GM12878 (cell line): ENCODE data around the gene NAALADL1. TPM values are rescaled to one million over a fixed set of nuclear protein-coding genes. Genes with fewer than 3 reads are reported as not detected.

Experiments
- ATF3 ChIP-seq: IDR thresholded peaks from 2 replicates; pipeline ENCODE4 v1.6.1; 2011; ENCODE audit warnings: low read depth, mild to moderate bottlenecking, low read length, moderate library complexity, borderline replicate concordance; ENCODE audit errors: extremely low read depth
- CREB1 ChIP-seq: IDR thresholded peaks from 2 replicates; pipeline ENCODE4 v1.6.1; 2012; ENCODE audit warnings: low read depth, mild to moderate bottlenecking, inconsistent platforms
- FOXK2 ChIP-seq: fragments of 450-650 bp; IDR thresholded peaks from 2 replicates; pipeline ENCODE4 v1.6.1; 2017; ENCODE audit warnings: mild to moderate bottlenecking, moderate library complexity
- JUND ChIP-seq: IDR thresholded peaks from 2 replicates; pipeline ENCODE4 v1.6.1; 2012; ENCODE audit warnings: low read depth, mild to moderate bottlenecking, low read length, improper control_type of control experiment, moderate library complexity
- LARP7 ChIP-seq: fragments of 450-650 bp; IDR thresholded peaks from 2 replicates; pipeline ENCODE4 v1.6.1; 2017; ENCODE audit warnings: mild to moderate bottlenecking
- RB1 ChIP-seq: fragments of 450-650 bp; formaldehyde crosslinking; IDR thresholded peaks from 2 replicates; pipeline ENCODE4 v1.6.1; 2017; ENCODE audit warnings: mild to moderate bottlenecking, borderline replicate concordance
- SPI1 ChIP-seq: IDR thresholded peaks from 2 replicates; pipeline ENCODE4 v1.6.1; 2011; ENCODE audit warnings: low read depth, mild to moderate bottlenecking, low read length, moderate library complexity, borderline replicate concordance; ENCODE audit not compliant: insufficient read depth
- STAT1 ChIP-seq: fragments of 450-650 bp; conservative IDR thresholded peaks from 2 replicates; pipeline ENCODE4 v1.6.1; 2014; ENCODE audit warnings: antibody characterized with exemption, mild to moderate bottlenecking
- TAF1 ChIP-seq: IDR thresholded peaks from 2 replicates; pipeline ENCODE4 v1.6.1; 2011; ENCODE audit warnings: mild to moderate bottlenecking, low read depth, low read length, borderline replicate concordance
- USF1 ChIP-seq: IDR thresholded peaks from 2 replicates; pipeline ENCODE4 v1.6.1; 2011; ENCODE audit warnings: borderline replicate concordance, low read depth, mild to moderate bottlenecking, moderate library complexity, mixed read lengths, low read length; ENCODE audit not compliant: insufficient read depth; ENCODE audit errors: extremely low read length
- ZNF207 ChIP-seq: fragments of 450-650 bp; IDR thresholded peaks from 2 replicates; pipeline ENCODE4 v1.6.1; 2014; ENCODE audit warnings: antibody characterized with exemption, mild to moderate bottlenecking, borderline replicate concordance
- polyA plus RNA-seq, 11 experiments: library from polyadenylated mRNA; depleted of rRNA in 4 of 11; unstranded in 6 of 11; stranded (reverse) in 5 of 11; fragments of >200 nt; fragmentation: Nextera tagmentation in 4 of 11; fragmentation: Illumina TruSeq in 1 of 11; extraction: Ambion mirVana in 4 of 11; extraction: Trizol in 1 of 11; gene quantifications; 1 replicate in 1 of 11; 2 replicates in 10 of 11; pipeline versions ENCODE4 v1.2.1 to v1.2.3, GENCODE V29; 2011 to 2016; ENCODE audit warnings: inconsistent platforms in 2 of 11, missing spikeins in 2 of 11, low read depth in 1 of 11
- total RNA-seq, 4 experiments: library from RNA; depleted of rRNA in 3 of 4; stranded (reverse); fragments of >200 nt in 3 of 4; fragmentation: Illumina TruSeq in 1 of 4; extraction: Trizol in 1 of 4; gene quantifications; 2 replicates each; pipeline versions ENCODE4 v1.2.1 to v1.2.3, GENCODE V29; 2013 to 2021

NAALADL1 gene
- total and polyA plus RNA-seq, 10 of the 15 experiments (the other 5 are each of a cell fraction or from before 2014, with no cell fraction given): 0.77 to 5.5 (median 1.5) TPM

GRCh38 chr11:65083834-65084597, 25.7 kb upstream of the NAALADL1 start, which contains the start of the genes CDCA5 and ZFPL1 (continued):
- TF ChIP-seq USF1 (no peak), JUND (peak; percentile 47; the same call in 1 of the 2 replicates), SPI1 (peak; percentile 46; the same call in 1 of the 2 replicates), RB1 (peak; percentile 88; the same call in 1 of the 2 replicates), ATF3 (peak; percentile 87; the same call in 1 of the 2 replicates), FOXK2 (0 out of 2 replicates have a peak, but pooled peaks have one; percentile 22), LARP7 (peak; percentile 58; the same call in 1 of the 2 replicates), STAT1 (peak; percentile 94; the same call in 1 of the 2 replicates), ZNF207 (0 out of 2 replicates have a peak, but pooled peaks have one; percentile 52), TAF1 (peak; percentile 55; the same call in 1 of the 2 replicates), CREB1 (peak; percentile 99)
